GM19452 (cell line): ENCODE results near the gene ARNT2.

ENCODE experiments used
- ATAC-seq: cut with Tn5 transposase; IDR thresholded peaks from one replicate; pipeline ENCODE4 v1.9.1; 2021; ENCODE audit not compliant: unreplicated experiment

The ARNT2 gene

DNA sequence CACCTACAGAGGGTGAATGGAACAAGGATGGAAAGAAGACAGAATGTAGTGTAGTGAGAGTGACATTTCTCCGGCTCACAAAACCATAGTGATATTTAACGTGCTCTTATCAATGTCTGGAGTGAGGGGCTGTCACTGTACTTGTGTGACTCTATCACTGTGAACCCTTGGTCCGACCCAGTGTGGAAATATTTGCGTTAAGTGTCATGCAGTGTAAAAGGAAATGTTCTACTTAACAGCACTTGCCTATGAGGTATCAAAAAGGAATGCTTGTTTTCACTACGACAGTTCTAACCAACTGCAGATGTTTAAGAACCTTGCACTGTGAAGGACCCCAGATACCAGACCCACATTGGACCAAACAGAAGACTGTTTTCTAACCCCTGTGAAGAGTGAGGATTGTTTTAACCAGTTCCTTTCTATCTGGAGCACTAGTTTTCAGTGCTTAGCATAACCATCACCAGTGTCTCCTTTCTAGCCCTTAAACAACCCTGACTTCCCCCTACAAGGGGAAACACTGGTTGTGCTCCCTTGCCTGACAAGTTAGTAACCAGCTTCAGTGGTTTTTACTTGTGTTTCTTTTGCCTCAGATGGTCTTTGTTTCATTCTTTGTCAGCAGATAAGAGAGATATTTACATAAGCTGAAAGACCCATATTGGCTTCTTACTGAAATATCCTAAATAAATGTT, 146.2 kb downstream of the ARNT2 start:
- ATAC-seq = no peak

DNA sequence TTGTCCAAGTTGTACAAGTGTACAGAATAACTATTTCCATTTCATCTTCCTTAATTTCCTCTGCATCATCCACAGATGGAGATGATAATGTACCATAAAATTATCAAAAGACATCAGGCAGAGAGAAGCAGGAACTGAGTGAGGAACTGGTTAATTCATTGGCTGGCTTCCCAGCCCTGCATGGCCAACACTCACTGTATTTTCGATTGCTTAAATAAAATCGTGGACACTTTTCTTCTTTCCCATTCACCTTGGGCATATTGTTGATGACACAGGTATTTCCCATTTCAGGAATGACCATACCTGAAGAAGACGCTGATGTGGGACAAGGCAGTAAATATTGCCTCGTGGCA, 146.7 kb downstream of the ARNT2 start:
- ATAC-seq = no peak

DNA sequence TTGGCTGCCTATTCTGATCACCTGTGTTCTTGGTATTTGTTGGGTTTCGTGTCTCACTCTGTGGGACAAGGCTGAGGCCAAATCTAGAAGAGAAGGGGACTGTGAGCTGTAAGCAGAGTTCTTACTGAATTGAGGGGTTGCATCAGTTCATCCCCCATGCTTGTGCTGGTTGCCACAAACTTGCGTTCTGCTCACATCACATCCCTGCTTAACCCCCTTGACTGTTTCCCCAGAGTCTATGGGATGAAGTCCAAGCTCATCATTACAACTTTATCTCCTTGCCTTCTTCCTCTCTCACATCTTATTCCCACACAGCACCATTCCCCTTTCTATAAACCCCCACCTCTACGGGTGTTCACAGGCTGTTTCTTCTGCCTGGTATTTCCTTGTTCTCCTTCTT, 147.2 kb downstream of the ARNT2 start:
- ATAC-seq = no peak

DNA sequence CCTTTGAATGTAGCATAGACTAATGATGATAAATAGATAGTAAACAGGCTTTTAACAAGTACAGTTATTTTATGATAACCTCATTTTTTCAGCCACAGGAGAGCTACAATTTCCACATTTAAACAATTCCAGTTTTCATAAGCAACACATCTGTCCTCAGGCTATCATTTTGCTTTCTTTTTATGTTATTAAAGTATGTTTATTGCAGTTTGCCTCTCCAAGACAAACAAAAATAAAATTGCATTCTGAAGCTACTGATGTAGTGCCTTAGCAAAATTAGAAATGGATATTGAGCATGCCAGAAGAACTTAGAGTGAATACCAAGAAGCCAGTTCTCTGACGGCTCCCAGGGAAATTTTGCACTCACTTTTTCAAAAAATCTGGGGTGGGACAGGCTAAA, 150.4 kb downstream of the ARNT2 start:
- no peak for ATAC-seq

DNA sequence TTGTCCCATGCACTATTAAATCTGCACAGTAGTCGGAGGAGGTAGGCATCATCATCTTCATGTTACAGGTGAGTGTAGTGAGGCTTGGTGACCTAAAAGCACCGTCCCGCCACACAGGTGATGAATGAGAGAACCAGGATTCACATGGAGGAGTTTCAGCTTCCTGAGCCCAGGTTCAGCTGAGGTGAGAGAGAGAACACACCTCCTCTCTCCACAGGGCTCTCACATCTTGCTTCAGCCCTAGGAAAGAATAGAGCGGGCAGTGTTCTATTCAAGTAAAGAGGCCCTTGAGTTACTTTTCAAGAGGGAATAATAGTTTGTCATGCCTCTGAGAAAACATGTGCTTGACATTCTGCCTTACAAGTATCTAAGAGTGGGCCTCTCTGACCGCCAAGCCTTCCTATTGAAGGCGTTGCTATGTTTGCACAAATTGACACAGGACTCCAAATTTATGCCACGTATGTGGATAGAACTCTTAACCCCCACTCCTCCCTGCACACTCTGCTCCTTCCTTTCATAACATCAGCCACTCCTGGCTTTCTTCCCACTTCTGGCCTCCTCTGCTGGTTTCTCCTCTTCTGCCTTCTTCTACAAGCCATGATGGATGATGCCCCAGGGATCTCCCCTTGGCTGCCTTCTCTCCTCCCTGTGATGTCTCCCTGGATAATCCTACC, 152.6 kb downstream of the ARNT2 start:
- ATAC-seq = no peak

DNA sequence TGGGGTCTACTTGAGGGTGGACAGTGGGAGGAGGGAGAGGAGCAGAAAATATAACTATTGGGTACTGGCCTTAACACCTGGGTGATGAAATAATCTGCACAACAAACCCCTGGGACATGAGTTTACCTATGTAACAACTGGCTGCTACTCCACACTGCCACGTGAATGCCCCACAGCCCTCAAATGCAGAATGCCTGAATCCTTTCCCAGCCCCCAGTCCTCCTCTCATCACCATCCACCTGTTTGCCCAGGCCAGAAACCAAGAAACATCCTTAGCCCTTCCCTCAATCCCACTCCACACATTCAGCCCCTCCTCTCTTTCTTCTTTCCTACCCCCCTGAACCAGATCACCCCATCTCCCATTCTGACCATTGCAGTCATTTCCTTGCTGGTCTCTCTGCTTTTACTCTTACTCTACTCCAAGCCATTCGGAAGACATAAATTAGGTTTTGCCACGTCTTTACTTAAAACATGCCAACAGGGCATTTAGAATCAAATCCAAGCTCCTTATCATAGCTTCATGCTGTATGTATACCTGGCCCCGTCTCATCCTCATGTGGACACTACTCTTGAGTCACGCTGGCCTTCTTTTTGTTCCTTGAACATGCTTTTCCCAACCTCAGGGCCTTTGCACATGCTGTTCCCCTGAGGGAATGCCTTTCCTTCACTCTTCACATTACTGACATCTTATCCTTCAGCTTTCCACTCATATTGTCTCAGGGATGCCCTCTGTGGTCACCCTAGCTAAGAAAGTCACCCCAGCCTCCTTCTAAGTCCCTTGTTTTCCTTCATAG, 153.5 kb downstream of the ARNT2 start:
- no peak for ATAC-seq

DNA sequence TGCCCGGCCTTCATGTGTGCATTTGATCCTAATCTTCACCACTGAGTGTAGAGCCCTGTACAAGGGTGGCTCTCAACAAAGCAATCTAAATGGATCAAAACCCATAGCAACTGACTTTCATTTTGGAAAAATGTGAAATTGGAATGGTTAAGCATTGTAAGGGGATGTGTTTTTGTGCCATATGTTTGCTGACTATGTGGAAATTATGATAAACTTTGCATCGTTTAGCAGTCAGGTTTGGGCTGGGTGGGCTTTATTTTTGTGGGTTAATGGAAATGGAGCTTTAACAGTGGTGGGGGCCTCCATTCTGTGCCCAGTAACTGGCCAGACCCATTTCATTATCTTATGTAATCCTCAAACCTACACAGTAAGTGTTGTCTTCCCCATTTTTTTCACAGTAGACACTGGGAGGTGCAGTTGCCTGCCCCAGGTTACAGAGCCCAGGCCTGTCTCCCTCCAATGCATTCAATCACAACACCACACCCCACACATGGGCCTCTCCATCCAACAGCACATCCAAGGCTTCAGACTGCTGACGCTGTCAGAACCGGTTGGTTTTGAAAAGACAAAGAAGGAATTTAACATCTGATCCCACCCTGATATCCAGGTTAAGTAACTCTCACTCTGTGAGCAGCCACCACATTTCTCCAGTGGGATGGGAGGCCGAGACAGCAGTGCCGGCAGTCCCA, 154.6 kb downstream of the ARNT2 start:
- ATAC-seq = no peak

DNA sequence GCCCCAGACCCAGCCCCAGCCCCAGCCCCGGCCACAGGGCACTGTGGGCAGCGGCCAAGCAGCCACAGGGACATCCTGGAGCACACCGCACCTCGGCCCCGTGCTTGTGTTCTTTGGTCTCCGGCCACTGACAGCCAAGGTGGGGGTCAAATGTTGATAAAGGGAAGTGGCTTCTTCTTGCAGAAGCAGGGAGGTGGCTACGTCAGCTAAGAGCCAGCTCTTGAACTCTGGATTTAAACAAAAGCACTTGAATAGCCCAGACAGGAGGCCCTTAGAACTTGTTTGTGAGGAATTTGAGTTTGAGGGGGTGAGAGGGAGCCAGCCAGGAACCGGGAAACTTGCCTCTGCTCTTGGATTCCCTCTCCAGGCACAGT, 155.1 kb downstream of the ARNT2 start:
- ATAC-seq = no peak

DNA sequence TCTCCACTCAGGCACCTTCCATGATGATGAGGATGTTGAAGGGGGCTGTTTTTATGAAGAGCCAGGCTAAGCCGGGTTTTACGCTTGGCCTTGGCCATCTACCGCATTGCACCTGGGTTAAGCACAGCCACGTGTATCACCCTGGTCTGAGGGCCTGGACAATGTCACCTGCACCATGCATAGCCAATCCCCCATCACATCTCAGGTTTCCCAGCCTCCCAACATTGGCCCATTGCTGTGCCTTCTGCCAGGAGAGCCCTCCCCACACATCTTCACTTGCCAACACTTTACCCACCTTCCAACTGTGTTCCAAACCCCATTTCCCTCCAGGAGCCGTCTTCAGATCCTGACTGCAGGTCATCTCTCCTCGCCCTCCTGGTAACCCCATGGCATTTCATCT, 155.6 kb downstream of the ARNT2 start:
- ATAC-seq = no peak

DNA sequence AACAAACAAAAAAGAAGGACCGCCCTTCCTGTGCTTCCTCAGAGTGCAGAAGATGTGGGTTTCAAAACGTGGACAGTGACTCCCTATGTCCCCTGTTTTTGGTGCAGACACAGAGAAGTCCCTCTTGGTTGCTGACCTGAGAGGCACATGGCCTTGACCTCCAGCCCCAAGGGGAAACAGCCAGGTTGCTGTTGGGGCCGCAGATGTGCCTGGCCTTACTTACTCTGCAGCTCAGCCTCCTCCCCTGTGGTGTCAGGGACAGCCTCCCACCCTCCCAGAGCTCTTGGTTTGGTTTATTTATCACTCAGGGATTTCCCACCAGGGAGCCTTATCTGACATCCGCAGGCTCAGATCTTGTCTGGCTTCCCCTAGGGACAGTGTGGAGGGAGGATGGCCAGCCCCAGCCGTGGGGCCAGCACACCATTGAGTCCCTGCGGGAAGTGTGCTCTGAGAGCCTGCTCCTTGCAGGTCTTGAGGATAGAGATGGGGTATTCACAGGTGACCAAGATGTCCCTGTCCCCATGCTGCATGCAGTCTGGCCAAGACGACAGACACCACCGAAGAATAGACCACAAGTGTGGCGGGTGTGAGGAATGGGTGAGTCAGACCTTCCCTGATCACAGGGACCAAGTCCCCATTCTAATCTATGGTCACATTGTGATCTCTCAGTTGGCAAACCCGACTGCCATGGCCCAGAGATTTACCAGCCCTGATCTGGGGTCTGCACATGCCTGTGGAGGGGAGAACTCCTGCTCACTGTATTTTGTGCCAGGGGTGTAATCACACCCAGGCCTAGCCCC, 156.6 kb downstream of the ARNT2 start:
- no peak for ATAC-seq

DNA sequence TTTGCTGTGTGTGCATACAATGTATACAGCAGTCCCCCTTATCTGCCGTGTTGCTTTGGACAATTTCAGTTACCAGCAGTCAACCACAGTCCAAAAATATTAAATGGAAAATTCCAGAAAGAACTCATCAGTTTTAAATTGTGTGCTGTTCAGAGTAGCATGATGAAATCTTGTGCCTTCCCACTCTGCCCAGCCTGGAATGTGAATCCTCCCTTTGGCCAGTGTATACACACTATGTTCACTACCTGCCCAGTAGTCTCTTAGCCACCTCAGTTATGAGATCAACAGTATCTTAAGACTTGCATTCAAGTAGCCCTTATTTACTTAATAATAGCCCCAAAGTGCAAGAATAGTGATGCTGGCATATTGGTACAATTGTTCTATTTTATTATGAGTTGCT, 157.3 kb downstream of the ARNT2 start:
- ATAC-seq = no peak

DNA sequence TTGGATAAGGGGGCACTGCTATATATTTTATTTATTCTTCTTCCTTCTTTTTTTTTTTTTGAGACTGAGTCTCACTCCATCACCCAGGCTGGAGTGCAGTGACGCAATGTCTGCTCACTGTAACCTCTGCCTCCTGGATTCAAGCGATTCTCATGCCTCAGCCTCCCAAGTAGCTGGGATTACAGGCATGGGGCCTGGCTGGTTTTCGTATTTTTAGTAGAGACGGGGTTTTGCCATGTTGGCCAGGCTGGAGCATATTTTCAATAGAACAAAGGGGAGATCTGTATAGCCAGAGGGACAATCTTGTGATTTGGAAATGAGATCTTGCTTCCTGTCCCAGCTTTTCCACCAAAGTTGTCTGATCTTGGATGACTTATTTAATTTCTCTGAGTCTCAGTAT, 157.9 kb downstream of the ARNT2 start:
- no peak for ATAC-seq

DNA sequence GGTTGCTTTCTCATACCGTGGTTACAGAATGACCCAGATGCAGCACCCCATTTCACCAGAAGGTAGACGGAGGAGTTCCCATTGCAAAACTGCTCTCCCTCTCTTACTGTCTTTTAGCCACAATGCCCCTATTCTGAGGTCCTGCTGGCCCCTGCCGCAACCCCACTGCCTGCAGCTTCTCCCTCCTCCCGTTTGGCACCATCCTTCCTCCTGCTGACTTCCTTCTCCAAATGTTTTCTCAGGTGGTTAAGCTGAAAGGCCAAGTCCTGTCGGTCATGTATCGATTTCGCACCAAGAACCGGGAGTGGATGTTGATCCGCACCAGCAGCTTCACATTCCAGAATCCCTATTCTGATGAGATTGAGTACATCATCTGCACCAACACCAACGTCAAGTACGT, 158.7 kb downstream of the ARNT2 start:
- no peak for ATAC-seq

DNA sequence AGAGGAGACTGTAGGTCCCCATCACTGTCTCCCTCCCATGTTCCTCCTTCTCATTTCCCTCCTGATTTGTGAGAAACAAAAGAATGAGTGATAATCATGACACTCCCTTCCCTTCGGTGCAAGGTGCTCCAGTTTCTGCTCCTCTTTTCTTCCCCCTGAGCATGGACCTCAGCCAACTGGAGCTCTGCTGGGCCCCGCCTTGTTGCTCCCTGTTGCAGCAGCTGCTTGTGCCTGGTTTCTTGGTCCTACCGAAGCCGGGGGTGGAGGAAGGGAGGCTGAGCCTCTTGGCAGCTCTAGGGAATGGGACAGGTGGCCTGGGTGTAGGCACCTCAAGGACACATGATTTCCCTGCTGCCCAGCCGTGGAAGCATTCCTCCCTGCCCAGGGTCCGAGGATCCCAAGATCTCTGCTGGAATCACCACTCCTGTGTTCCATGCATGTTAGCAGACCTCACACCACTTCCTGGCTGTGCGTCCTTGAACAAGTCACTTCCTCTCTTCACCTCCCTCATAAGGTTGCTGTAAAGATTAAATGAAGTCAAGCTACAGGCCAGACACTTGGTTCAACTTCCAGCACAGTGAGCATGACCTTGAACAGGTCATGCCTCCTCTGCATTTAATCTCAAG, 159.3 kb downstream of the ARNT2 start:
- ATAC-seq = no peak

DNA sequence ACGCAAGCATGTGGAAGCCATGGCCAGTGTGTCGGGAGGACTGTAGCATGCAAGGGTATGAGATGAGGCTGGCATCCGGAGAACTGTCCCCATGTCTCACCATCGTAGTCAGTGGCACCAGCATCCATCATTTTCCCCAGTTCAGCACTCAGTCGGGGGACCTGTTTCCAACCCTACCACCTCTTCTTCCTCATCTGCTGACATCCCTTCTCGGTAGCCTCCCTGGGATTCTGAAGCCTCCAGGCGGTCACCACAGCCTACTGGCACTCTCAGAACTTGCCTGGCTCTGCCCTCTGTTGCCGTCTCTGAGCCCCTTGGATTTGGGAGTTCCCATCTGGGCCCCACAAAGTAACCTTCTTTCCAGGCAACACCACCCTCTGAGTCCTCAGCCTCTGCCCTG, 159.9 kb downstream of the ARNT2 start:
- ATAC-seq = no peak

DNA sequence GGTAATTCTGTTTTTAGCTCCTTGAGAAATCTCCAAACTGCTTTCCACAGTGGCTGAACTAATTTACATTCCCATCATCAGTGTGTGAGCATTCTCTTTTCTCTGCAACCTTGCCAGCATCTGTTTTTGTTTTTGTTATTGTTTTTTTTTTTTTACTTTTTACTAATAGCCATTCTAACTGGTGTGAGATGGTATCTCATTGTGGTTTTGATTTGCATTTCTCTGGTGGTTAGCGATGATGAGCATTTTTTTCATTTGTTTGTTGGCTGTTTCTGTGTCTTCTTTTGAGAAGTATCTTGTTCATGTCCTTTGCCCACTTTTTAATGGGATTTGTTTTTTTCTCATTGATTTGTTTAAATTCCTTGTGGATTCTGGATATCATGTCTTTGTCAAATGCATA, 161.2 kb downstream of the ARNT2 start:
- no peak for ATAC-seq

DNA sequence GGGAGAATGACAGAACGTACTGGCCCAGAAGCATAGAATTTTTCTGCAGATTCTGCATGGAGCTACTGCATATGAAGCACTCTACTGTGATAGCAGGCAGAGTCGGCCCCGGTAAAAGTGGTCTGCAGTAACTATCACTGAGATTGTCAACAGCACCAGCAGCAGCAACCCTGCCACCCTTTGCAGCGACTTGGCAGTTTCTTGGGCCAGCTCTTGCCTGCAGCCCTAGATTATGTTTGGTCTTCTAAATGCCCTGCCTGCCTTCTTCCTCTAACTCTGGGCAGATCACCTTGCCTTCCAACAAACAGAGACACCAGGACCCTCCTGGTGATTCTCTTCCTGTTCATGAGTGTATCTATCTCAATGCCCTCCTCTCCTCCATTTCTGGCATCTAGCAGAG, 161.8 kb downstream of the ARNT2 start:
- ATAC-seq = no peak

DNA sequence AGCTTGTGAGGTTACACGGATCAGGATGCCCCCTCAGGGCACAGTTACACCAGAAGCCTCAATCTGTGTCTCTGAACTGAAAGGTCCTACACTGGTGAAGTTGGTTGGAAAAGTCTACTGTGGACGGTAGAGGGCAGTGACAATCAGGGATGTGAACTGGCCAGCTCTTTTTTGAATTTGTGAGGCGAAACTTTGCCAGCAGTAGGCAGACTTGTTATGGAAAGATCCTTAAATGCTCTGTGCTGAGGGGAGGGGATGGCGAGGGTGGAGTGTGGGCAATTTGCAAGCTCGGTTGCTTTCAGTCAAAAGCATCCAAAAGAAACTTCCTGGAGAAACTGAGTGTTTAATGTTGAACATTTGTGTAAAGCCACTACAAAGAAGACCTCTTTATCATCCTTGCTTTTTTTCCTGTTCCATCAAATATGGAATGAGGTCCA, 163.6 kb downstream of the ARNT2 start:
- no peak for ATAC-seq

DNA sequence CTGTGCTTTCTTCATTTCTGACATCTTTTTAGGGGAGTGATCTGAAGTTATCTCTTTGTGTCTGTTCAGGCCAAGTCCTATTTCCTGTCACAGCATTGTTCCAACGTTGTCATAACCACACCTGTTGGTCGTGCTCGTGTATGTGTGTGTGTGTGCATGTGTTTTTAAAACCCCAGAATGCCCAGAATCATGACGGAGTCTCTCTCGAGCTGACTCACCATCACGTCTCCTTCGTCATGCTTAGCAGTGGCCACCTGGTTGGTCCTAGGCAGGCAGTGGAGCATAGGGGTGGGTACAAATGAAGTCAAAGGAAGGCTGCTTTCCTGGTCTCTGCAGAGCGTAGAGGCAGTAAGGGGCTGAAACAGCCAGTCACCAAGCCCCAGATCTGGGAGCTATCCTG, 164.1 kb downstream of the ARNT2 start:
- ATAC-seq = no peak

DNA sequence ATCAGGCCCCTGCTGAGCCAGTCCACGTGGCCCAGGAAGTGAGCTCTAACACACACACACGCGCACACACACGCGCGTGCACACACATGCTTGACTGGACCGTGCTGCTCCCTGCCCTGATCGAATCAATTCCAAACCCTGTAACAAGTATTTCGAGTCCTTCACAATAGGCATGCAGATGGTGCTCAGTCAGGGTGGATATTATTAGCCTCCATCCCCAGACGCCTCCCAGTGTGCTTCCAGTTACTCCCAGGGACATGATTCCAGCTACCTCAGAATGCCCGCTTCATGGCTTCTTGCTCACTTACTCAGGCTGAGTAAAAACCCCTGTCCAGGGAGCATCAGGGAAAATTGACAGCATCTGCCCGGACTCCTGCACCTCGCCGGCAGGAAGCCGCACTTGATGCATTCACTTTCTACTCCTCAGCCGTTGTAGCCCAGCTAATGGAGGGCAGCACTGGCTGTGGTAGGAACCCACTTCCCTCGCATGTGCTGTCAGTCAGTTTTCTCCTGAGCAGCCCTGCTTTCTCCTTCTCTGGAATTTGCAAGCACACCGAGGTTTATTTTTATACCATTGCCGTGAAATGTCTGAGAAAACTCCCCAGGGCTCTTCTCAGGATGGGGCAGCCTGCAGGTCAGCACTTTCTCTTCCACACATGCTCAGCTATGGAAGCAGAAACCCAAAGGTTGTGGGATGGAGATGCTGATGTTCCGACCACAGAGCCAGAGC, 164.9 kb downstream of the ARNT2 start:
- ATAC-seq = no peak
